ENCODE data around the gene ANO4.

DNA sequence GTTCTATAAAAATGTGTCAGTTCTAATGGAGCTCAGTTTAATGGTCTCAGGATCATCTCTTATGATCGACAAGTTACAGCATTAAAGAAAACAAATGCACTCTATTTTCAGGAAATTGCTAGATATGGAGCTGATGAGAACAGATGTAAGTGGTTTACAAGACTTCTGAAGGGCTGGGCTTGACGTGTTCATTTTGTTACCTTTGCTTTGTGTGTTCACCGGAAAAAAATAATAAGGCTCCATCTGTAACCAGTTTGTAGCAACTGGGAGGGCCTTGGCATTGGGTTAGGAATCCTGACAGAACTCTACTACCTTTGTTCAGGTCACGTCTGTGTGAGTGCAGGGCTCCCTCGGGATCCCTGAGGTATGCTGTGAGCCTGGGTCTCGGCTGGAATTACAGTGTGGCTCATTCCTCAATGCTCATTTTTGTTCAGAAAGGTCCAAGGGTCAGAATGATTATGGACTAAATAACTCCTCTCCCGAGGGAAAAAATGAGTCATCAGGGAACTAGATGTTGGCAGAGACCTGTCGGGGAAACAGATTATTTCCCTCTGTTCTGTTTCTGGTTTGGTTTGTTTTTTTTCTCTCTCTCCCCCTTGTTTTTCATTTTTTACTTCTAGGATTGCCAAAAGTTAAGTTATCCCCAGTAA is 257.4 kb downstream of the ANO4 start:
- TF ChIP-seq, protein P1, sequence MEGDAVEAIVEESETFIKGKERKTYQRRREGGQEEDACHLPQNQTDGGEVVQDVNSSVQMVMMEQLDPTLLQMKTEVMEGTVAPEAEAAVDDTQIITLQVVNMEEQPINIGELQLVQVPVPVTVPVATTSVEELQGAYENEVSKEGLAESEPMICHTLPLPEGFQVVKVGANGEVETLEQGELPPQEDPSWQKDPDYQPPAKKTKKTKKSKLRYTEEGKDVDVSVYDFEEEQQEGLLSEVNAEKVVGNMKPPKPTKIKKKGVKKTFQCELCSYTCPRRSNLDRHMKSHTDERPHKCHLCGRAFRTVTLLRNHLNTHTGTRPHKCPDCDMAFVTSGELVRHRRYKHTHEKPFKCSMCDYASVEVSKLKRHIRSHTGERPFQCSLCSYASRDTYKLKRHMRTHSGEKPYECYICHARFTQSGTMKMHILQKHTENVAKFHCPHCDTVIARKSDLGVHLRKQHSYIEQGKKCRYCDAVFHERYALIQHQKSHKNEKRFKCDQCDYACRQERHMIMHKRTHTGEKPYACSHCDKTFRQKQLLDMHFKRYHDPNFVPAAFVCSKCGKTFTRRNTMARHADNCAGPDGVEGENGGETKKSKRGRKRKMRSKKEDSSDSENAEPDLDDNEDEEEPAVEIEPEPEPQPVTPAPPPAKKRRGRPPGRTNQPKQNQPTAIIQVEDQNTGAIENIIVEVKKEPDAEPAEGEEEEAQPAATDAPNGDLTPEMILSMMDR (IDR thresholded peaks at IDR 0.05), result no peak
- TF ChIP-seq POLR2A (IDR thresholded peaks at IDR 0.05) (no peak), POLR2AphosphoS5 (IDR thresholded peaks at IDR 0.05) (peak; percentile 7)

All from prostate gland (tissue), 2 donors.